Measurements from ENCODE around the gene PHACTR1.

PHACTR1 gene

DNA sequence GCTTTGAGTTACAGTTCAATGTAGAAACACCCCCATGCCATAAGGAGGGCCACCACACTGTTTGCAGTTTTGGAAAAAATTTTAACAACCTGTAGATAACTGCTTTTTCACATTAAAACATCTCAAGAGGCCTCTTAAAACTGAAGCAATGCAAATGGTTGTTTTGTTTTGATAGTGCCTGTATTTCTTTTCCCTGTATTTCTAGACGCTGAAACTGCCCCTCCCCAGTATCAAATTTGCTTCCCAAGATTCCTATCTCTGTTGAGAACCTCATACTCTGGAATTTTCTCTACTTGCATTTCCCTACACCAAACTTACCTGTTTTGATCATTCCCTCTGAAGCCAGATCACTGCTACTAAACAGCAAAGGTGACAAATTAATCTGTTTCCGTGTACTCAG is 98.5 kb downstream of the PHACTR1 start:
- H3K36me3 ChIP-seq (ENCODE audit: control insufficient read depth in 1 of 2, insufficient read depth in 2 of 2, low read depth in 1 of 2, low read length in 2 of 2) = no peaks in the 10 kb centered on the region
- no peak overlapping the region for H3K4me2 ChIP-seq (ENCODE audit: low read length, poor library complexity, severe bottlenecking)
- no peak for DNase-seq
- peaks cover 0 to 9% of the 10 kb centered on the region in 2 experiments for H3K27me3 ChIP-seq (ENCODE audit: control insufficient read depth in 1 of 2, insufficient read depth in 1 of 2, low read length in 2 of 2)
- no peaks in the 10 kb centered on the region for H3K4me1 ChIP-seq (ENCODE audit: control insufficient read depth, insufficient read depth, low read depth, low read length)
- no peaks in the 10 kb centered on the region for H3K79me1 ChIP-seq (replicated peaks; ENCODE audit: low read length, poor library complexity, severe bottlenecking)
- H4K8ac ChIP-seq (ENCODE audit: low read length) = no peak overlapping the region
- H2BK5ac ChIP-seq (ENCODE audit: low read depth, low read length, poor library complexity, severe bottlenecking) = no peak overlapping the region
- no peak overlapping the region for H3K18ac ChIP-seq (ENCODE audit: low read depth in 1 of 2, low read length in 2 of 2)
- no peak overlapping the region for H3K4ac ChIP-seq (ENCODE audit: low read depth in 1 of 2, low read length in 2 of 2)
- no peak overlapping the region for H4K91ac ChIP-seq (ENCODE audit: low read length)
- H2BK12ac ChIP-seq (ENCODE audit: low read length in 2 of 2) = no peak overlapping the region
- H3K14ac ChIP-seq (ENCODE audit: low read length in 2 of 2) = no peak overlapping the region
- WGBS = 70% methylated on average over 2 of the region's 2 CpGs
- H3K23ac ChIP-seq (ENCODE audit: low read length in 2 of 2) = no peak overlapping the region
- H2AFZ ChIP-seq (ENCODE audit: low read depth, low read length) = no peak overlapping the region
- no peak overlapping the region for H2BK120ac ChIP-seq (ENCODE audit: low read depth, low read length)
- H3K9me3 ChIP-seq (ENCODE audit: control insufficient read depth, low read length) = no peaks in the 10 kb centered on the region
- no peak overlapping the region for H2BK15ac ChIP-seq (ENCODE audit: low read depth, poor library complexity, severe bottlenecking)
- H3K9ac ChIP-seq (ENCODE audit: low read length) = no peak overlapping the region
- H3K27ac ChIP-seq (ENCODE audit: low read length, poor library complexity, severe bottlenecking) = no peak overlapping the region
- H2AK5ac ChIP-seq (ENCODE audit: low read length, severe bottlenecking) = no peak overlapping the region
- H3K4me3 ChIP-seq (ENCODE audit: insufficient read depth in 1 of 2, low read depth in 1 of 2, low read length in 2 of 2) = no peak overlapping the region

DNA sequence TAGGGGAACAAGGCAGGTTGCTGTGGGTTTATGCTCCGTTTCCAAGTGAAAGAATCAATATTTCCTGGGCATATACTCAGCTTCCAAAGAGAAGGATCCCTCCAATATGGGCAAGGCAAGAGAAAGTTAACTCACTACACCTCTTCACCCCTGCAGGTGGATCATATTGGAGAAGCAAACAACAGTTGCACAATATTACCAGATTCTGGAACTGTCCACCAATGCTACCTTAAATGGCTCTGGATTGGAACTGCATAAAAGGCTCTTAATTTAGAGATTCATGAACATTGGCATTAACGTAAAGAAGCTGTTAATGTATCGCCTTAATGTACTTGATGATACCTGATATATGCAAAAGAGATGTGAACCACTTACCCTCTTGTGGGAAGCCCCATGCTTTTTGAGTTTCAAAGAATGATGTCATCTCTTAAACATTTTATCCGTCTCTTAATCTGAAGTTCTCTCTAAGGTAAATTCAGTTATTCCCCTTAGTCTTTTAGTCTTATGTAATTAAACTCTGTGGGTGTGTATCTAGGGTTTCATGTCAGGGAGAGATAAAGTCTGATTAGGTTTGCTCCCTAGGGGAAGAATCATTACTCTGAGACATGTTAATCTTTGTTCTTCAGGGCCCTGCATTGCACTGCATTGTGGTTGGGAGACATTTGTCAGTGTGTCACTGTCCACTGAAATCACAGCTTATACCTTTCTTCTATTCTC is 99.5 kb downstream of the PHACTR1 start:
- Histone ChIP-seq H2BK12ac (ENCODE audit: low read length in 2 of 2) (no peak overlapping the region), H3K36me3 (ENCODE audit: control insufficient read depth in 1 of 2, insufficient read depth in 2 of 2, low read depth in 1 of 2, low read length in 2 of 2) (no peaks in the 10 kb centered on the region), H4K8ac (ENCODE audit: low read length) (no peak overlapping the region), H2BK15ac (ENCODE audit: low read depth, poor library complexity, severe bottlenecking) (no peak overlapping the region), H3K9ac (ENCODE audit: low read length) (no peak overlapping the region), H3K4me1 (ENCODE audit: control insufficient read depth, insufficient read depth, low read depth, low read length) (no peaks in the 10 kb centered on the region), H3K4ac (ENCODE audit: low read depth in 1 of 2, low read length in 2 of 2) (no peak overlapping the region), H3K27ac (ENCODE audit: low read length, poor library complexity, severe bottlenecking) (no peak overlapping the region), H3K4me3 (ENCODE audit: insufficient read depth in 1 of 2, low read depth in 1 of 2, low read length in 2 of 2) (no peak overlapping the region), H3K27me3 (ENCODE audit: control insufficient read depth in 1 of 2, insufficient read depth in 1 of 2, low read length in 2 of 2) (peaks cover 0 to 5% of the 10 kb centered on the region in 2 experiments), H3K23ac (ENCODE audit: low read length in 2 of 2) (no peak overlapping the region), H2BK120ac (ENCODE audit: low read depth, low read length) (no peak overlapping the region), H3K18ac (ENCODE audit: low read depth in 1 of 2, low read length in 2 of 2) (no peak overlapping the region), H3K79me1 (replicated peaks; ENCODE audit: low read length, poor library complexity, severe bottlenecking) (no peaks in the 10 kb centered on the region), H2BK5ac (ENCODE audit: low read depth, low read length, poor library complexity, severe bottlenecking) (no peak overlapping the region), H2AFZ (ENCODE audit: low read depth, low read length) (no peak overlapping the region), H3K9me3 (ENCODE audit: control insufficient read depth, low read length) (no peaks in the 10 kb centered on the region), H3K4me2 (ENCODE audit: low read length, poor library complexity, severe bottlenecking) (no peak overlapping the region), H3K14ac (ENCODE audit: low read length in 2 of 2) (no peak overlapping the region), H2AK5ac (ENCODE audit: low read length, severe bottlenecking) (no peak overlapping the region), H4K91ac (ENCODE audit: low read length) (no peak overlapping the region)
- WGBS = 73% methylated on average over 3 of the region's 4 CpGs
- DNase-seq = no peak

DNA sequence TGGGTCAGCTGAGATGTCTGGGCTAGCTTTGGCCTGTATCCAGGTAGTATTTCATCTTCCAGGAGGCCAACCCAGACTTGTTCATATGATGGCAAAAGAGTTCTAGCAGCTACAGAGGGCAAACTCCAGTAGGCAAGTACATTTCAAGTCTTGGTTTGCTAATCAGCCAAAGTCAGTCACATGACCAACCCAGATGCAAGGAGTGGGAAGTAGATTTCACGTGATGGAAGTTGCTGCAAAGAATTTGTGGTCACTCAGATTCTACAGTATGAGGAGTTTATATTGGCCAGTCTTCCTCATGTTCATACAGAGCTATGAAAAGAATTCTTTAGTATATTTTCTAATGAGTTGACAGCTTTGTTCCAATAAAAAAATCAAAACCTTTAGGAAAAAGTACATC is 101.8 kb downstream of the PHACTR1 start:
- WGBS = 44% methylated on average over 1 of the region's 1 CpG
- H3K9me3 ChIP-seq (ENCODE audit: control insufficient read depth, low read length) = no peaks in the 10 kb centered on the region
- H3K4ac ChIP-seq (ENCODE audit: low read depth in 1 of 2, low read length in 2 of 2) = no peak overlapping the region

DNA sequence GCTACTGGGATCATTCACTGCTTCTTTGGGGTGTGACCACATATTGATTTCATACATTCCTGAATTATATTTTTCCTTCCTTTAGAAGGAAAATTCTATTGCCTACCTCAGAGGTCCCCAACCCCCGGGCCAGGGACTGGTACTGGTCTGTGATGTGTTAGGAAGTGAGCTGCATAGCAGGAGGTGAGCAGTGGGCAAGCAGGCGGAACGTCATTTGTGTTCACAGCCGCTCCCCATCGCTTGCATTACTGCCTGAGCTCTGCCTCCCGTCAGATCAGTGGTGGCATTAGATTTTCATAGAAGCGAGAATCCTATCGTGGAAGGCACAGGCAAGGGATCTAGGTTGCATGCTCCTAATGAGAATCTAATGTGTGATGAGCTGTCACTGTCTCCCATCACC is 107.3 kb downstream of the PHACTR1 start:
- Histone ChIP-seq H3K4me1 (ENCODE audit: control insufficient read depth, insufficient read depth, low read depth, low read length) (peaks cover 2% of the 10 kb centered on the region), H2BK12ac (ENCODE audit: low read length in 2 of 2) (no peak overlapping the region), H4K8ac (ENCODE audit: low read length) (no peak overlapping the region), H2AK5ac (ENCODE audit: low read length, severe bottlenecking) (no peak overlapping the region), H3K27me3 (ENCODE audit: control insufficient read depth in 1 of 2, insufficient read depth in 1 of 2, low read length in 2 of 2) (peaks cover 0 to 4% of the 10 kb centered on the region in 2 experiments), H3K23ac (ENCODE audit: low read length in 2 of 2) (no peak overlapping the region), H3K9ac (ENCODE audit: low read length) (no peak overlapping the region), H2BK5ac (ENCODE audit: low read depth, low read length, poor library complexity, severe bottlenecking) (no peak overlapping the region), H3K4me3 (ENCODE audit: insufficient read depth in 1 of 2, low read depth in 1 of 2, low read length in 2 of 2) (no peak overlapping the region), H2BK120ac (ENCODE audit: low read depth, low read length) (no peak overlapping the region), H4K91ac (ENCODE audit: low read length) (no peak overlapping the region), H3K36me3 (ENCODE audit: control insufficient read depth in 1 of 2, insufficient read depth in 2 of 2, low read depth in 1 of 2, low read length in 2 of 2) (no peaks in the 10 kb centered on the region), H3K27ac (ENCODE audit: low read length, poor library complexity, severe bottlenecking) (no peak overlapping the region), H3K4me2 (ENCODE audit: low read length, poor library complexity, severe bottlenecking) (no peak overlapping the region), H3K14ac (ENCODE audit: low read length in 2 of 2) (no peak overlapping the region), H2AFZ (ENCODE audit: low read depth, low read length) (no peak overlapping the region), H3K79me1 (replicated peaks; ENCODE audit: low read length, poor library complexity, severe bottlenecking) (no peaks in the 10 kb centered on the region), H2BK15ac (ENCODE audit: low read depth, poor library complexity, severe bottlenecking) (no peak overlapping the region), H3K4ac (ENCODE audit: low read depth in 1 of 2, low read length in 2 of 2) (no peak overlapping the region), H3K18ac (ENCODE audit: low read depth in 1 of 2, low read length in 2 of 2) (no peak overlapping the region), H3K9me3 (ENCODE audit: control insufficient read depth, low read length) (no peaks in the 10 kb centered on the region)
- DNase-seq = no peak
- WGBS = 75% methylated on average over 8 of the region's 8 CpGs

More for the DNA sequence above, 101.8 kb downstream of the PHACTR1 start:
- no peak overlapping the region for H3K14ac ChIP-seq (ENCODE audit: low read length in 2 of 2)
- no peaks in the 10 kb centered on the region for H3K4me1 ChIP-seq (ENCODE audit: control insufficient read depth, insufficient read depth, low read depth, low read length)
- H2BK12ac ChIP-seq (ENCODE audit: low read length in 2 of 2) = no peak overlapping the region
- no peak overlapping the region for H2AFZ ChIP-seq (ENCODE audit: low read depth, low read length)
- H3K18ac ChIP-seq (ENCODE audit: low read depth in 1 of 2, low read length in 2 of 2) = no peak overlapping the region
- no peak overlapping the region for H2BK5ac ChIP-seq (ENCODE audit: low read depth, low read length, poor library complexity, severe bottlenecking)
- no peaks in the 10 kb centered on the region for H3K36me3 ChIP-seq (ENCODE audit: control insufficient read depth in 1 of 2, insufficient read depth in 2 of 2, low read depth in 1 of 2, low read length in 2 of 2)
- H3K79me1 ChIP-seq (replicated peaks; ENCODE audit: low read length, poor library complexity, severe bottlenecking) = no peaks in the 10 kb centered on the region
- no peak for DNase-seq
- no peak overlapping the region for H3K27ac ChIP-seq (ENCODE audit: low read length, poor library complexity, severe bottlenecking)
- H4K8ac ChIP-seq (ENCODE audit: low read length) = no peak overlapping the region
- no peak overlapping the region for H2BK120ac ChIP-seq (ENCODE audit: low read depth, low read length)
- no peak overlapping the region for H2AK5ac ChIP-seq (ENCODE audit: low read length, severe bottlenecking)
- H3K27me3 ChIP-seq (ENCODE audit: control insufficient read depth in 1 of 2, insufficient read depth in 1 of 2, low read length in 2 of 2) = peaks cover 0 to 9% of the 10 kb centered on the region in 2 experiments
- no peak overlapping the region for H3K4me2 ChIP-seq (ENCODE audit: low read length, poor library complexity, severe bottlenecking)
- no peak overlapping the region for H4K91ac ChIP-seq (ENCODE audit: low read length)
- no peak overlapping the region for H3K9ac ChIP-seq (ENCODE audit: low read length)
- H3K23ac ChIP-seq (ENCODE audit: low read length in 2 of 2) = no peak overlapping the region
- H2BK15ac ChIP-seq (ENCODE audit: low read depth, poor library complexity, severe bottlenecking) = no peak overlapping the region
- H3K4me3 ChIP-seq (ENCODE audit: insufficient read depth in 1 of 2, low read depth in 1 of 2, low read length in 2 of 2) = no peak overlapping the region

Measured in mesenchymal stem cell (in vitro differentiated cells and primary cell).